ENCODE data around the gene GYS2. TPM values are rescaled to one million over a fixed set of nuclear protein-coding genes. Genes with fewer than 3 reads are reported as not detected.

Gene GYS2
- total RNA-seq, 4 donors from 2014 or later, result not detected

DNA sequence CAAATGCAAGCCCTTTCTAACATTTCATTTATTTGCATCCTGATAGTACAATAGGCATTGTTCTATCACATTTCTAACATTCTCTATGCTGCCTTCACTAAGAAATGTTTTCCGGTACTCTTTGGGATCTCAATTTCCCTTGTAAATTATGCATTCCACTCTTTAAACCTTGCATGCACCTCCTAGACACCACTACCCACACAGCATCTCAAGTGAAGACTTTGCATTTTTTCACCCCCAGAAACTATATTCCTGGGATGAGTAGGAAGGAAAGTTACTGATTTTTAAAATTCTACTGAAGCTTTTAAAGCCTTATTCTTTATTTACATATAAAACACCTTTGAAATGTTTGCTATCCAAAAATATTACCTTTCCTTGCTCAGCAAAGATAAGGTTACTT, 27.1 kb downstream of the GYS2 start:
- no peaks in the 10 kb centered on the region for H3K36me3 ChIP-seq
- WGBS, 2 donors (ENCODE audit: low coverage in 1 of 2), result 86% methylated on average over 1 of the region's 1 CpG; no CpG with 5 or more reads in 1 of the 2 donors
- H3K4me1 ChIP-seq, result no peaks in the 10 kb centered on the region
- TF ChIP-seq POLR2A (IDR thresholded peaks at IDR 0.05) (no peak), EP300 (IDR thresholded peaks at IDR 0.05) (no peak), POLR2AphosphoS5 (IDR thresholded peaks at IDR 0.05) (no peak)
- TF ChIP-seq, protein P1, sequence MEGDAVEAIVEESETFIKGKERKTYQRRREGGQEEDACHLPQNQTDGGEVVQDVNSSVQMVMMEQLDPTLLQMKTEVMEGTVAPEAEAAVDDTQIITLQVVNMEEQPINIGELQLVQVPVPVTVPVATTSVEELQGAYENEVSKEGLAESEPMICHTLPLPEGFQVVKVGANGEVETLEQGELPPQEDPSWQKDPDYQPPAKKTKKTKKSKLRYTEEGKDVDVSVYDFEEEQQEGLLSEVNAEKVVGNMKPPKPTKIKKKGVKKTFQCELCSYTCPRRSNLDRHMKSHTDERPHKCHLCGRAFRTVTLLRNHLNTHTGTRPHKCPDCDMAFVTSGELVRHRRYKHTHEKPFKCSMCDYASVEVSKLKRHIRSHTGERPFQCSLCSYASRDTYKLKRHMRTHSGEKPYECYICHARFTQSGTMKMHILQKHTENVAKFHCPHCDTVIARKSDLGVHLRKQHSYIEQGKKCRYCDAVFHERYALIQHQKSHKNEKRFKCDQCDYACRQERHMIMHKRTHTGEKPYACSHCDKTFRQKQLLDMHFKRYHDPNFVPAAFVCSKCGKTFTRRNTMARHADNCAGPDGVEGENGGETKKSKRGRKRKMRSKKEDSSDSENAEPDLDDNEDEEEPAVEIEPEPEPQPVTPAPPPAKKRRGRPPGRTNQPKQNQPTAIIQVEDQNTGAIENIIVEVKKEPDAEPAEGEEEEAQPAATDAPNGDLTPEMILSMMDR (IDR thresholded peaks at IDR 0.05), result no peak
- no peak overlapping the region for H3K27ac ChIP-seq
- no peaks in the 10 kb centered on the region for H3K27me3 ChIP-seq
- H3K4me3 ChIP-seq, result no peak overlapping the region
- ATAC-seq, result no peak
- no peaks in the 10 kb centered on the region for H3K9me3 ChIP-seq

DNA sequence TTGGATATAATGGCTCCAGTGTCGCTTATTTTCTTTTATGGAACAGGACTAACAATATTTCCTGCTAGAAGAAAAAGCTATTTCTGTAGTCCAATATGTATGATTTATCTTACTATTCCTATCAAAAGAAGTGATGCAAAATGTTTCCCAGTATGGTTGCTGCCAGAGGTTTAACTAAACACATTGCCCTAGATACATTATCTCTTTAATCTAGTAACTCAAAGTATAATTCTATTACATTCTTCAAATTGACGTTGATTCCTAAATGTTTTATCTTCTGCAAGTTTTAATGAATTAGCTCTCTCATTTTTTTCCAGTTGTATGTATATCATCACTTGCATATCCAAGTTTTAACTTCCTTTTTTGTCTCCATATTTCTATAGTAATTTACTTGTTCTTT, 28.2 kb downstream of the GYS2 start:
- Histone ChIP-seq H3K27me3 (no peaks in the 10 kb centered on the region), H3K4me1 (no peaks in the 10 kb centered on the region), H3K27ac (no peak overlapping the region), H3K36me3 (no peaks in the 10 kb centered on the region), H3K9me3 (no peaks in the 10 kb centered on the region), H3K4me3 (no peak overlapping the region)
- TF ChIP-seq, protein P1 (IDR thresholded peaks at IDR 0.05), result no peak
- TF ChIP-seq POLR2AphosphoS5 (IDR thresholded peaks at IDR 0.05) (no peak), POLR2A (IDR thresholded peaks at IDR 0.05) (no peak), EP300 (IDR thresholded peaks at IDR 0.05) (no peak)
- 72 to 78% methylated on average over 2 of the region's 2 CpGs for WGBS, 2 donors (ENCODE audit: low coverage in 1 of 2)
- ATAC-seq, result no peak

DNA sequence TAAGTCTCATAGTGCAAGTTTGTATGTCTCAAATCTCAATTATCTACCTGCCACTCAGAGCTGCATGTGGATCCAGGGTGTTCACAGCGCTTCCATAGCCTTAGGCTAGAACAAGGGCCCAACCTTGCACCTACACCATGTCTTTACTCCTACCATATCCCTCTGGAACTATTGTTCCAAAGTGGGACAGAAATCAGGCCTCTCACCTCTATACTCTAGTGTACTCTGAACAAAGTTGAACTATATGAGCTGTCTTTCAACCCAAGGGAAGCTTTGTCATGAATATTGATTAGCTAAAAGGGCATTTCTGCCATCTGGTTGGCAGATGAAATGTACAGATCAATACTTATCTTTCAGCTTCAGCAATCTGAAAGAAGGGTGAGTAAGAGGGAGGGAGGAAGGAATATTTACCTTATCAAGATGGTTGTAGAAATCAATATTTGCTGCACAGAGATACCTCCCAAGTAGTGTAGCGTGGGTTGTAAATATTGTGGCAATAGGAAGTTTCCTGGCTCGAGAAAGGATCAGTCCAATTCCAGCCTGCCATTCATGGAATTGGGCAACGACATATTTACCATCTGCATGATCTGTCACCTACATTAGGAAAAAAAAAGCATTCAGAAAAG, 30.8 kb downstream of the GYS2 start:
- Histone ChIP-seq H3K27ac (no peak overlapping the region), H3K4me3 (no peak overlapping the region), H3K27me3 (no peaks in the 10 kb centered on the region), H3K36me3 (no peaks in the 10 kb centered on the region), H3K4me1 (no peaks in the 10 kb centered on the region), H3K9me3 (no peaks in the 10 kb centered on the region)
- TF ChIP-seq EP300 (IDR thresholded peaks at IDR 0.05) (no peak), POLR2AphosphoS5 (IDR thresholded peaks at IDR 0.05) (no peak), POLR2A (IDR thresholded peaks at IDR 0.05) (no peak)
- TF ChIP-seq, protein P1 (IDR thresholded peaks at IDR 0.05), result no peak
- WGBS, 2 donors (ENCODE audit: low coverage in 1 of 2), result 81 to 91% methylated on average over 4 of the region's 4 CpGs
- no peak for ATAC-seq

DNA sequence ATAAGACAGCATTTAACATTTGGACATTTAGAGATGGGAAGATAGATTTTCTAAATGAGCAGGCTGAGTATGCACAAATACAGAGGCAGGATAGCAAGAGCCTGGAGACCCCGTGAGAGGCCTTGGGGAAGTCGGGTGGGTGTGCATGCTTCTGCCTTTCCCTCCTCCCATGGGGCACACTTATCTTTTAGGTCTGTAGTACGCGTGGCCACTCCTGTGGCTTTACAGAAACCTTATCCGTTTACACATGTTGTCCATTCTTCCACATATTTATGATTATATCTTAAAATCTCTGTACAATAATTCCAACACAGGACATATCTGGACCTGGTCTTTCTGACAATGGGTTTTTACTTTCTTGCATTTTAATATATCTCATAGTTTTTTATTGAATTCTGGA, 33.6 kb downstream of the GYS2 start:
- Histone ChIP-seq H3K9me3 (no peaks in the 10 kb centered on the region), H3K4me3 (no peak overlapping the region), H3K36me3 (no peaks in the 10 kb centered on the region), H3K27ac (no peak overlapping the region), H3K27me3 (no peaks in the 10 kb centered on the region), H3K4me1 (no peaks in the 10 kb centered on the region)
- no peak for ATAC-seq
- TF ChIP-seq EP300 (IDR thresholded peaks at IDR 0.05) (no peak), POLR2A (IDR thresholded peaks at IDR 0.05) (no peak), POLR2AphosphoS5 (IDR thresholded peaks at IDR 0.05) (no peak)
- TF ChIP-seq, protein P1 (IDR thresholded peaks at IDR 0.05), result no peak
- WGBS, 2 donors (ENCODE audit: low coverage in 1 of 2), result 71 to 96% methylated on average over 5 of the region's 5 CpGs

DNA sequence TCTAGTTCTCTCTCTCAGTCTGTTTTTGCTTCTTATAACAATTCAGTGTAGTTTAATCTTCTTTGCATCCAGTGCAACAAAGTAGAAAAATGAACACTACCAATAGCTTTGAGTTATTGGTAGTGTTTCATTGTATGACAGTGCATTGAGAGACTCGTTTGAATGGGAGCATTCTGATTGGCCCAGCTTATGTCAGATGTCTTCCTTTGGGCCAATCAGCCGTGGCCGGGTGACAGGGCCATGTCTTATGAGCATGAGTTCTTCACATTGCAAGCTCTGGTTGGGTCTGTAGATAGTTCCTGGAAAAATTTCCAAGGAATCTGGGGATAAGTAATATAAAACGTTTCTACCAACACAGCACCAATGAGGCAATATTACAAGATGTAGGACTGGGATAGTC, 36.5 kb downstream of the GYS2 start:
- Histone ChIP-seq H3K4me1 (no peaks in the 10 kb centered on the region), H3K36me3 (no peaks in the 10 kb centered on the region), H3K9me3 (no peaks in the 10 kb centered on the region), H3K4me3 (no peak overlapping the region), H3K27ac (no peak overlapping the region), H3K27me3 (no peaks in the 10 kb centered on the region)
- no peak for ATAC-seq
- TF ChIP-seq POLR2AphosphoS5 (IDR thresholded peaks at IDR 0.05), result no peak
- TF ChIP-seq POLR2A (IDR thresholded peaks at IDR 0.05), result no peak
- TF ChIP-seq, protein P1 (IDR thresholded peaks at IDR 0.05), result no peak
- no peak for TF ChIP-seq EP300 (IDR thresholded peaks at IDR 0.05)
- WGBS, 2 donors (ENCODE audit: low coverage in 1 of 2), result 97 to 100% methylated on average over 4 of the region's 4 CpGs
